HG03469 (cell line): ENCODE data around the gene ARVCF.

ENCODE experiments used
- ATAC-seq: cut with Tn5 transposase; IDR thresholded peaks from one replicate; pipeline ENCODE4 v1.9.1; 2021; ENCODE audit warnings: mild to moderate bottlenecking, moderate library complexity, moderate number of reproducible peaks; ENCODE audit not compliant: unreplicated experiment

The ARVCF gene

GRCh38 chr22:20000246-20001081 is 16.2 kb downstream of the ARVCF start:
- no peak for ATAC-seq

- no peak for ATAC-seq
These were observed 17.4 kb downstream of the ARVCF start for GRCh38 chr22:19998991-19999820.

GRCh38 chr22:19998232-19998951 is 18.2 kb downstream of the ARVCF start:
- no peak for ATAC-seq

GRCh38 chr22:19997561-19998231 is 18.9 kb downstream of the ARVCF start:
- ATAC-seq, result no peak

- no peak for ATAC-seq
These were observed 19.8 kb downstream of the ARVCF start for GRCh38 chr22:19996694-19997384.

GRCh38 chr22:19995611-19996339 is 20.8 kb downstream of the ARVCF start:
- ATAC-seq, result no peak

GRCh38 chr22:19994851-19995610 is 21.6 kb downstream of the ARVCF start:
- ATAC-seq, result no peak

- ATAC-seq, result no peak
These were observed 22.7 kb downstream of the ARVCF start for GRCh38 chr22:19993926-19994325.

GRCh38 chr22:19992921-19993355 is 23.7 kb downstream of the ARVCF start:
- ATAC-seq, result no peak

- no peak for ATAC-seq
These were observed 24.1 kb downstream of the ARVCF start for GRCh38 chr22:19992481-19992911.

- ATAC-seq, result no peak
These were observed 24.8 kb downstream of the ARVCF start for GRCh38 chr22:19991645-19992451.

GRCh38 chr22:19991395-19991644 is 25.3 kb downstream of the ARVCF start:
- no peak for ATAC-seq

GRCh38 chr22:19990609-19991394 is 25.8 kb downstream of the ARVCF start:
- no peak for ATAC-seq

- no peak for ATAC-seq
These were observed 26.4 kb downstream of the ARVCF start for GRCh38 chr22:19990188-19990587.

GRCh38 chr22:19989725-19990067 is 26.9 kb downstream of the ARVCF start:
- ATAC-seq, result no peak

GRCh38 chr22:19988965-19989724 is 27.5 kb downstream of the ARVCF start:
- ATAC-seq, result no peak

- ATAC-seq, result no peak
These were observed 28.3 kb downstream of the ARVCF start for GRCh38 chr22:19988331-19988808.
